ENCODE measurements around the gene IFT57. TPM values are rescaled to one million over a fixed set of nuclear protein-coding genes. Genes with fewer than 3 reads are reported as not detected.

The IFT57 gene
- polyA plus RNA-seq, 1 donor (not counting 4 experiments of a cell fraction or from before 2014, with no cell fraction given): 47.6 TPM

DNA sequence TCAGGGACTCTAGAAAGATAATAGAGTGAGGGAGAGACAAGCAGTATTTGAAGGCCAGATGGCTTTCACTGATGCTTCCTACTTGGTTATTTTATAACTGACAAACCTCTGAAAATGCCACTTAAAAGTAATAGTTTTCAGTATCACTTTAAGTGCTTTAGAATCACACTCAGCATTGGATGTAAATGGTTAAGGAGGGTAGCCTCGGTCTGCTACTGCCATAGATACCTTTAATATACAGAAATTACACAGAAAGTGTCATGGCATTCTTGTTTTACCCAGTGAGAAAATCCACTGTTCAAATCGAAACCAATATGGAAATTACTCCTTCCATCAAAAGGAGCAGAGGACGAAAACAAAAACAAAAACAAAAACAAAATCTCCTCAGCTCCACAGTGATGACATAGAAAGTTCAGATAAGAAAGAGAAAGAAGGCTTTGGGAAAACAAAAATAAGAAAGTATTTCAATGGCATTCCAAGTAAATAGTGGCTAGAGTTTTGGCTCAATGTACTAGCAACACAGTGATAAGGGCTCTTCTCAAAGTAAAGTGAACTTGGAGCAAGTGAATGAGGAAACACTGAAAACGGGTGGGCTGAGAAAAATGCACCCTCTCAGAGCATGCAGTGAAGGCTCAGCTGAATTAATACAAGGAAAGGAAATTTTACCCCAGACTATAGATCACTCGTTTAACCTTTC, 88.2 kb downstream of the IFT57 start:
- Histone ChIP-seq H3K27ac (ENCODE audit: control insufficient read depth, insufficient read depth, low read length) (no peak overlapping the region), H3K9ac (ENCODE audit: control insufficient read depth, extremely low read depth, insufficient read depth, low read length) (no peak overlapping the region), H3K79me2 (ENCODE audit: control insufficient read depth, insufficient read depth, low read length) (no peaks in the 10 kb centered on the region), H3K36me3 (ENCODE audit: control insufficient read depth in 2 of 2, extremely low read depth in 1 of 2, insufficient read depth in 2 of 2, low read length in 2 of 2) (no peaks in the 10 kb centered on the region), H4K20me1 (ENCODE audit: control insufficient read depth, extremely low read depth, insufficient read depth, low read length) (no peaks in the 10 kb centered on the region), H3K4me2 (ENCODE audit: control insufficient read depth, extremely low read depth, insufficient read depth, low read depth, low read length) (no peak overlapping the region), H3K9me3 (ENCODE audit: control insufficient read depth, low read depth, low read length) (no peaks in the 10 kb centered on the region), H3K4me1 (ENCODE audit: control insufficient read depth, extremely low read depth, insufficient read depth, low read length) (peaks cover 33% of the 10 kb centered on the region), H3K4me3 (ENCODE audit: control insufficient read depth in 2 of 3, extremely low read depth in 1 of 3, insufficient read depth in 2 of 3, low read depth in 1 of 3, low read length in 3 of 3) (no peak overlapping the region), H3K9me1 (ENCODE audit: control insufficient read depth, extremely low read depth, insufficient read depth, low read length) (no peaks in the 10 kb centered on the region), H2AFZ (ENCODE audit: control insufficient read depth, low read length) (no peak overlapping the region), H3K27me3 (ENCODE audit: control insufficient read depth, extremely low read depth, insufficient read depth, low read length) (no peaks in the 10 kb centered on the region)
- FAIRE-seq (peak; percentile 23), DNase-seq (ENCODE audit: low read depth, low spot score) (no peak)
- dilution Hi-C loops (cut with MboI; ENCODE audit: extremely low pct_ligation_motif_present, low sequenced_read_pairs): no loop called here
- TF ChIP-seq EZH2 (IDR thresholded peaks at IDR 0.05; ENCODE audit: low read length): no peak
- TF ChIP-seq, protein P1, sequence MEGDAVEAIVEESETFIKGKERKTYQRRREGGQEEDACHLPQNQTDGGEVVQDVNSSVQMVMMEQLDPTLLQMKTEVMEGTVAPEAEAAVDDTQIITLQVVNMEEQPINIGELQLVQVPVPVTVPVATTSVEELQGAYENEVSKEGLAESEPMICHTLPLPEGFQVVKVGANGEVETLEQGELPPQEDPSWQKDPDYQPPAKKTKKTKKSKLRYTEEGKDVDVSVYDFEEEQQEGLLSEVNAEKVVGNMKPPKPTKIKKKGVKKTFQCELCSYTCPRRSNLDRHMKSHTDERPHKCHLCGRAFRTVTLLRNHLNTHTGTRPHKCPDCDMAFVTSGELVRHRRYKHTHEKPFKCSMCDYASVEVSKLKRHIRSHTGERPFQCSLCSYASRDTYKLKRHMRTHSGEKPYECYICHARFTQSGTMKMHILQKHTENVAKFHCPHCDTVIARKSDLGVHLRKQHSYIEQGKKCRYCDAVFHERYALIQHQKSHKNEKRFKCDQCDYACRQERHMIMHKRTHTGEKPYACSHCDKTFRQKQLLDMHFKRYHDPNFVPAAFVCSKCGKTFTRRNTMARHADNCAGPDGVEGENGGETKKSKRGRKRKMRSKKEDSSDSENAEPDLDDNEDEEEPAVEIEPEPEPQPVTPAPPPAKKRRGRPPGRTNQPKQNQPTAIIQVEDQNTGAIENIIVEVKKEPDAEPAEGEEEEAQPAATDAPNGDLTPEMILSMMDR (optimal IDR thresholded peaks at IDR 0.05 in 1 of 3, IDR thresholded peaks at IDR 0.05 in 1 of 3, conservative IDR thresholded peaks at IDR 0.05 in 1 of 3; ENCODE audit: extremely low read depth in 1 of 3, insufficient read depth in 2 of 3, low read length in 3 of 3): no peak

DNA sequence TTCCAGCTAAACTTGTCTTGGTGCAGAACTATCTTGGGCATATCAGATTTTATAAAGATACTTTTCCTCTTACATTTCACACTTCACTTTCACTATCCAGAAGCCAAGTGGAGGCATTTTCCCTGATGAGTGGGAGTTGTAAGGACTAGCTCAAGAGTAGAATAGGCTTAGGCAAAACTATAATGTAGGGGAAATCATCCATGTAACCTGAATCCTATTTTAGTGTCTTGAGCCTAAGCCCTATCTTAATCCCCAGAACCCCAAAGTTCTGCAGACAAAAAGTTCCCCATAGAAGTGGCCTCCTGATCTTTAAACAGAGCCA, 89.2 kb downstream of the IFT57 start:
- Histone ChIP-seq H3K4me3 (ENCODE audit: control insufficient read depth in 2 of 3, extremely low read depth in 1 of 3, insufficient read depth in 2 of 3, low read depth in 1 of 3, low read length in 3 of 3) (peak overlapping the region in 1 of 3 experiments; percentile 24), H3K27ac (ENCODE audit: control insufficient read depth, insufficient read depth, low read length) (peak overlapping the region; percentile 96), H3K9ac (ENCODE audit: control insufficient read depth, extremely low read depth, insufficient read depth, low read length) (peak overlapping the region; percentile 45), H3K9me3 (ENCODE audit: control insufficient read depth, low read depth, low read length) (no peaks in the 10 kb centered on the region), H3K36me3 (ENCODE audit: control insufficient read depth in 2 of 2, extremely low read depth in 1 of 2, insufficient read depth in 2 of 2, low read length in 2 of 2) (no peaks in the 10 kb centered on the region), H3K27me3 (ENCODE audit: control insufficient read depth, extremely low read depth, insufficient read depth, low read length) (no peaks in the 10 kb centered on the region), H3K4me2 (ENCODE audit: control insufficient read depth, extremely low read depth, insufficient read depth, low read depth, low read length) (peak overlapping the region; percentile 69), H3K9me1 (ENCODE audit: control insufficient read depth, extremely low read depth, insufficient read depth, low read length) (no peaks in the 10 kb centered on the region), H3K4me1 (ENCODE audit: control insufficient read depth, extremely low read depth, insufficient read depth, low read length) (peaks cover 33% of the 10 kb centered on the region), H2AFZ (ENCODE audit: control insufficient read depth, low read length) (no peak overlapping the region), H3K79me2 (ENCODE audit: control insufficient read depth, insufficient read depth, low read length) (no peaks in the 10 kb centered on the region), H4K20me1 (ENCODE audit: control insufficient read depth, extremely low read depth, insufficient read depth, low read length) (no peaks in the 10 kb centered on the region)
- DNase-seq (ENCODE audit: low read depth, low spot score) (no peak), FAIRE-seq (no peak)
- no peak for TF ChIP-seq EZH2 (IDR thresholded peaks at IDR 0.05; ENCODE audit: low read length)
- TF ChIP-seq, protein P1 (optimal IDR thresholded peaks at IDR 0.05 in 1 of 3, IDR thresholded peaks at IDR 0.05 in 1 of 3, conservative IDR thresholded peaks at IDR 0.05 in 1 of 3; ENCODE audit: extremely low read depth in 1 of 3, insufficient read depth in 2 of 3, low read length in 3 of 3): no peak
- dilution Hi-C loops (cut with MboI; ENCODE audit: extremely low pct_ligation_motif_present, low sequenced_read_pairs): no loop called here
